Measurements from ENCODE around the gene KRTAP19-4.

KRTAP19-4 gene

GRCh38 chr21:30487336-30487735 lies 9.6 kb downstream of the KRTAP19-4 start, which contains the start of gene KRTAP19-2:
KRTAP19-2 (minus strand) TSS chr21:30487436; CDS start chr21:30487348, 88 bp downstream.
- FAIRE-seq: no peak
- no peak for DNase-seq (ENCODE audit: insufficient read length, low spot score)
- TF ChIP-seq, protein P1, sequence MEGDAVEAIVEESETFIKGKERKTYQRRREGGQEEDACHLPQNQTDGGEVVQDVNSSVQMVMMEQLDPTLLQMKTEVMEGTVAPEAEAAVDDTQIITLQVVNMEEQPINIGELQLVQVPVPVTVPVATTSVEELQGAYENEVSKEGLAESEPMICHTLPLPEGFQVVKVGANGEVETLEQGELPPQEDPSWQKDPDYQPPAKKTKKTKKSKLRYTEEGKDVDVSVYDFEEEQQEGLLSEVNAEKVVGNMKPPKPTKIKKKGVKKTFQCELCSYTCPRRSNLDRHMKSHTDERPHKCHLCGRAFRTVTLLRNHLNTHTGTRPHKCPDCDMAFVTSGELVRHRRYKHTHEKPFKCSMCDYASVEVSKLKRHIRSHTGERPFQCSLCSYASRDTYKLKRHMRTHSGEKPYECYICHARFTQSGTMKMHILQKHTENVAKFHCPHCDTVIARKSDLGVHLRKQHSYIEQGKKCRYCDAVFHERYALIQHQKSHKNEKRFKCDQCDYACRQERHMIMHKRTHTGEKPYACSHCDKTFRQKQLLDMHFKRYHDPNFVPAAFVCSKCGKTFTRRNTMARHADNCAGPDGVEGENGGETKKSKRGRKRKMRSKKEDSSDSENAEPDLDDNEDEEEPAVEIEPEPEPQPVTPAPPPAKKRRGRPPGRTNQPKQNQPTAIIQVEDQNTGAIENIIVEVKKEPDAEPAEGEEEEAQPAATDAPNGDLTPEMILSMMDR (IDR thresholded peaks at IDR 0.05; ENCODE audit: insufficient read depth, missing control alignments): no peak

GRCh38 chr21:30486180-30486579 lies 10.8 kb downstream of the KRTAP19-4 start:
- FAIRE-seq (no peak), DNase-seq (ENCODE audit: insufficient read length, low spot score) (no peak)
- TF ChIP-seq, protein P1 (IDR thresholded peaks at IDR 0.05; ENCODE audit: insufficient read depth, missing control alignments): no peak

DNA sequence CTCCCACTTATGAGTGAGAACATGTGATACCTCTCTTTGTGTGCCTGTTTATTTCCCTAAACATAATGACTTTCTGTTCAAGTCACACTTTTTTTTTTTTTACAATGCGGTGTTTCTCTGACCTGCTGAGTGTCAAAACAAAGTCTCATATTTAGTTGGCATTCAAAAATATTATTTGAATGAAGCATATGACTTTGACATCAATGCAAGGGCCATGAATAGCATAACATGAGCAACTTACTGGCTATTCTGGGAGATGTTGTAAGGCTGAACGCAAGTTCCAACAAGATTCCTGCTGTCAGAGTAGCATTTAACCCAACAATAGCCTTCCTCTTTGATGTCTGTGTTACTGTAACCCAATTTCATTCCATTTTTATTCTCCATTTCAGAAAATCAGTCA lies 14.8 kb downstream of the KRTAP19-4 start:
- FAIRE-seq (no peak), DNase-seq (ENCODE audit: insufficient read length, low spot score) (no peak)
- TF ChIP-seq, protein P1 (IDR thresholded peaks at IDR 0.05; ENCODE audit: insufficient read depth, missing control alignments): no peak

DNA sequence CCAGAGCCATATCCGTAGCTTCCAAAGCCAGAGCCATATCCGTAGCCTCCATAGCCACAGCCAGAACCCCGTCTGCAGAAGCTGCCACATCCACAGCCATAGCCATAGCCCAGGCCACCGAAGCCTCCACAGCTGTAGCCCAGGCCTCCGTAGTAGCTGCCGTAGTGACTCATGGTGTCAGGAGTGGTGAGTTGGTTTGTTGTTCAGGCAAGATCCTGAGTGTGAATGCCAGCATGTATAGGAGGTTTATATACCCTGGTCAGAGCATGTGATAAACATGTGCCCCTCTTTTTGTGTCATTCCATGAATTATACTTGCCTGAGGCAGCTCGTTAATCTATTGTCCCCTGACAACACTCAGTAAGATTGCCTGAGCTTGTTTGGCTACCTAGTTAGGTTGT lies 16.8 kb downstream of the KRTAP19-4 start, which contains the start of gene KRTAP19-1:
Gene KRTAP19-1, minus strand, starts transcription at position 223 of the 400 bp plus-strand sequence. Its CDS starts 50 bp downstream, at position 173.
- TF ChIP-seq, protein P1 (IDR thresholded peaks at IDR 0.05; ENCODE audit: insufficient read depth, missing control alignments): no peak
- DNase-seq (ENCODE audit: insufficient read length, low spot score) (no peak), FAIRE-seq (no peak)

- DNase-seq (ENCODE audit: insufficient read length, low spot score): no peak
- no peak for FAIRE-seq
- TF ChIP-seq, protein P1 (IDR thresholded peaks at IDR 0.05; ENCODE audit: insufficient read depth, missing control alignments): no peak
These were observed 17.7 kb downstream of the KRTAP19-4 start for GRCh38 chr21:30479259-30479658.

DNA sequence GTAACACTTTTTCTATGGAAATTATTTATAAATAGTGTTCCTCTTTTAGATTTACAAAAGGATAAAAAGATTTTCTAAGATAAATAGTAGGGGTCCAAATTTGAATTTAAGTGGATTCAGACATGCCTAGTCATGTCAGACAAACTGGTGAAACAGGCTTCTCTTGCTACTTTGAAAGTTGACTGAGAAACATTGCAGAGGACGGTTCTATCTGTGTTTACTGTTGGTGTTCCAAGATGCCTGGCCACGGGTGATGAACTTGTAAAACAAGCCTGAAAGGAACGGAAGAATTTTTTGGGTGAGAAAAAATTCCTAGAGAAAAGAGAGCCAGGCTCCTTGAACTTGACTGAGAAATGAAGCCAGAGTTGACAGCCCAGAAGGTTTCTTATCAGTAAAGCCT lies 19.0 kb downstream of the KRTAP19-4 start:
- DNase-seq (ENCODE audit: insufficient read length, low spot score) (no peak), FAIRE-seq (no peak)
- TF ChIP-seq, protein P1 (IDR thresholded peaks at IDR 0.05; ENCODE audit: insufficient read depth, missing control alignments): no peak

DNA sequence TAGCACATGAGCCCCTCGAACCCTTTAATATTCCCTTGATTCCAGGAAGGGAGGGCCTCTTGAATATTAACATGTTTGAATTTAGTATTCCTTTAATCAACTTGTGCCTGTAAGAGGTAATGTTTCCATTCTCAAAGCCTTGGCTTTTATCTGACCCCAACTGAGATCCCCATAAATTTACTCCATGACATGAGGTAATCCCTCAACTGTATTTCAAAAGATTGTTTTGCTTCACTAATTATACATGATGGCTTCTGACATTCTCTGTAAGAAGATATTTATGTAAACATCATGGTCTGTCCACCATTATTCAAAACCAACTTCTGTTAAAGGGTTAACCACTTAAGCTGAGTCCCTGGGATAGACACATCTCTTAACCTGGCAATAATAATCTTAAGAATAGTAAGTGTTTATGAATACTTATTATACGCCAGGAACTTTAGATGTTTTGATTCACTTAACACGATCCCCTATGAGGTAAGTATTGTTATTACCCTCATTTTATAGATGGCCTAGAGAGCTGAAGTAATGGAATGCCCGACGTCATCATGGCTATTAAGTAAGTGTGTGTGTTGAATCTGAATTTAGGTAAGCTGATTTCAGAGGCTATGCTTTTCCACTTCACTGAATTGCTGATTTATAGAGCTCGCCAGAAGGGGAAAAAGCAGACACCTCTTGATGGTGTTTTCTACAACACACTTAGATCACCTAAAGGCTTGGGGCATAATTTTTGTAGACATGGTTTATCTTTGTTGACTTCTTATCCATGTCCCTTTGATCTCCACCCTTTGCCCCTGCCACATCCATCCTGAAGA lies 27.9 kb downstream of the KRTAP19-4 start:
- FAIRE-seq (no peak), DNase-seq (ENCODE audit: insufficient read length, low spot score) (no peak)
- TF ChIP-seq, protein P1 (IDR thresholded peaks at IDR 0.05; ENCODE audit: insufficient read depth, missing control alignments): no peak
